Forelimb muscle (tissue), 1 donor: ENCODE results near the gene HAO2. TPM values are rescaled to one million over a fixed set of nuclear protein-coding genes. Genes with fewer than 3 reads are reported as not detected.

ENCODE experiments used
- DNase-seq: peaks from one replicate; pipeline ENCODE4 v3.0.0-alpha.2; 2013; ENCODE audit warnings: low read depth
- polyA plus RNA-seq: library from polyadenylated mRNA; unstranded; fragments of 120-200 nt; gene quantifications from one replicate; pipeline ENCODE4 v1.2.1, GENCODE V29; 2013; ENCODE audit not compliant: insufficient read length

HAO2 gene
- polyA plus RNA-seq, 1 donor = 0.14 TPM

DNA sequence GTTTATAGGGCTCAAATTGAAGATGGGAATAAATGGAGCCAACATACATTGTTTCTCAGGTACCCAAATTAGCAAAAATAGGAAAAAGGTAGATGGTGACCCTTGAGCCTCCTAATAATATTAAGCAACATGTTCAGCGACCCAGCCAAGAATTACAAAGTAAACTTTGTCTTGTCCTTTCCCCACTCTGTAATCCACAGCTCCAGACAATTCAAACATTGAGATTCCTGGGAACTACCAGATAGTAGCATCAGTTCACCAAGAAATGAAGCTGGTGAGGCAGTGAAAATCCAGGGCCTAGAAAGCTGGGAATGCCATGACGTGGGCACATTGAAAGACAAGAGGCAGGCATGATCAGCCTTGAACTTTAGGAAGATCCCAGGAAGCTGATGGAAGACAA lies 11.7 kb downstream of the HAO2 start:
- no peak for DNase-seq

DNA sequence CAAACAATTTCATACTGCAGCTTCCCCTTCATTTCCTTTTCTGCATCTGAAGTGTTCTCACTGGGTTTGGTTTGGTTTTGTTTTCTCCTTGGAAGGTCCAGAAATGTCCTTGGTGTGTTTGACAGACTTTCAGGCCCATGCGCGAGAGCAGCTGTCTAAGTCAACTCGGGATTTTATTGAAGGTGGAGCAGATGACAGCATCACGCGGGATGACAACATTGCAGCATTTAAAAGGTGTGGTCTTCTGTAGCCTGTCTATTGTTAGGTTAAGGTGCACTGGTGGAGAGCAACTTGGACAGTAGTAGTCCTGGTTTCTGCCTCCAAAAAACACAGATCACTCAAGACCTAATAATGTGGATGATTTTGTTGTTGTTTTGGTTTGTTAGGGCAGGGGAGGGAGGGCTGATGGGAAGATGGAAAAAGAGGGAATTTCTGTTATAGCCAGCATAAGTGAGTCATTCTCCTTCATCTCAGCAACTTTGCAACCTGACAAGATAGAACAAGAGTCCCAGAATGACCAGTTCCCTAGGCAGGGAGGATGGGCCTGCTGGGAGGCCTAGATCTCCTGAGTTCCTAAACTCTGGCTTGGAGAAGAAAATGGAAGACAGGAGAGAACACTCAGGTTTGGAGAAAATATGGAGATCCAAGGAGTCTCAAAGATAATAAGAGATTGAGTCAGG lies 12.5 kb downstream of the HAO2 start:
- DNase-seq = no peak

- no peak for DNase-seq
Measured at GRCh38 chr1:119384591-119384990, 16.0 kb downstream of the HAO2 start.

DNA sequence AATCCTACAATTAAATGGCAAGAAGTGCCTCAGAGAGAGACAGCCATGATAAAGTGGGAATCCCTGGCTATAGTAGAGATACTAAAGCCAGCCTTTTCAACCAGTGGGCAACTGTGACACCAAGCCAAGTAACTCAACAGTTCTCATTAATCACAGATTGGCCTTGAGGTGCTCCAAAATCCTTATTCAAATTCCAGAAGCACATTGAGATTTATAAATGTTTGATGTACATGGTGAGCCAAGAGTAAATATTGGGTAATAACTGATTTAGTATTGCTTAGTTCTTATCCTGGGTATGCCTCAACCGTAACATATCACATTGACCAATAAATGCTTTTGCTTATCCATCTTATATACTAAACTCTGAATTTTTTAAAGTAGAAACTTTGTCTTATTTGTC lies 17.1 kb downstream of the HAO2 start:
- no peak for DNase-seq

DNA sequence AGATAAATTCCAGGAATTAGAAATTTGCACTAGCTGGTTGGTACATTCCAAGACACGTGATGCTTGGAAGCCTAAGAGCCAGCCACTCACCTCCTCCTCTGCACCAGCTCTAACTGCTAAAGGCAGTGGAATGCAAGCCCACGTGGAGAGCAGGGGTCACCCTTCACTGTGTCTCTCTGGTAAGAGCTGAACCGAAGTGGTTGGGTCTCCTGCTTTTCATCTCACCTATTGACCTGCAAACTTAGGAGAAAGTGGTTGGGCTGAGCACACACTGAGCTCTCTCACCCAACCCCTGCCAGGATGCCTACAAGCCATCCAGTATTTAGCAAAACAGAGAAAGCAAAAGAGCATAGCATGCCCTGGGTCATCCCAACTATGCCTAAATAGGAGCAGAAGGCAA lies 19.3 kb downstream of the HAO2 start:
- DNase-seq = no peak

DNA sequence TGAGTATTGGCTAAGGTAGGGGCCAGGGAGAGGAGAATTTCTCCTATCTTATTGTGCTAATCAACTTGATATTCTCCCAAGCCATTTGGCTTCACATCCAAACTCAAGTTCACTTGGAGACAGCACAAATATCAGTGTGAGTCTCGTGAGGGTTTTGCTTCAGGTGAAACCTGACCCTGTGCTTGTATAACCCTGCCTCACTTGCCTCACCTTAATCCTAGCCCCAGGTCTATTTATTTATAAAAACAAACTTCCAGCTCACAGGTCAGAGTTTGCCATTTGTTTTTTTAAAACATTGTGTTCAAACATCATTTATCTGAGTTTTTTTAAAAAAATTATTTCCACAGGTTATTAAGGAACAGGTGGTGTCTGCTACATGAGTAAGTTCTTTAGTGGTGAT lies 19.9 kb downstream of the HAO2 start:
- DNase-seq = no peak

GRCh38 chr1:119390526-119390925 lies 21.9 kb downstream of the HAO2 start:
- no peak for DNase-seq

GRCh38 chr1:119391749-119392148 lies 23.2 kb downstream of the HAO2 start:
- DNase-seq = no peak

GRCh38 chr1:119394085-119394484 lies 25.5 kb downstream of the HAO2 start:
- DNase-seq = no peak

DNA sequence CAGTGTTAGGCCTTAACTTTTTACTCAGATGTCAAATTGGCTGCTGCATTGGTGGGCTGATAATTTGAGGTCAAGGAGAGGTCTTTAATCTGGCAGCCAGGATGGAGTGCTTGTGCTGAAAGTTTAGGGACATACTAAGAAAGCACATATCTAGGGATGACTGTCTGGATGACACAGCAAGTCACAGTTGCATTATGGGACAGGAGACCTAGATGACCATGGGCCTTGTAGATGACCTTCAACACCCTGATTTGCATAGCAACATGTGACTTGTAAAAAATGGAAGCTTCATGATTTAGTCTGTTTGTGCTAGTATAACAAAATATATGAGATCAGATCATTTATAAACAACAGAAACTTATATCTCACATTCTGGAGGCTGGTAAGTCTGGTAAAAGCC lies 28.4 kb downstream of the HAO2 start:
- DNase-seq = no peak

DNA sequence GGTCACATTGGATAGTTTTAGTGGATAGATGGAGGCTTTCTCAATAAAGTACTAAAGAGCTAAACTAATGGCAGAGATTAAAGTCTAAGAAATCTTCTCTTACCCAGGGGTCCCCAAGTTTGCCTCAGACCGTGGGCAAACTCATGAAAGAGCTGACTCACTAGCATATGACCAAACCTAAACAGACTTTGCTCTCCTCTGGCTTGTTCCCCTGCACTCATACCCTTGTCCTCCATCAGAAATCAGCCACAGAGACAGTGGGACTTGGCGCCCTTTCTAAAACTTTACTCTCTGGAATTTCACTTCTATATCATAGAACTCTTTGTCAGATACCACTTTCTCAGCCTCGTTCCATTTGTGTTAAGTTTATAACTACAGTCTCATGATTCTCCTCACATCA lies 29.4 kb downstream of the HAO2 start:
- no peak for DNase-seq

- DNase-seq = no peak
Measured at GRCh38 chr1:119404736-119405135, 36.2 kb downstream of the HAO2 start.

GRCh38 chr1:119409731-119410130 lies 41.1 kb downstream of the HAO2 start:
- no peak for DNase-seq

DNA sequence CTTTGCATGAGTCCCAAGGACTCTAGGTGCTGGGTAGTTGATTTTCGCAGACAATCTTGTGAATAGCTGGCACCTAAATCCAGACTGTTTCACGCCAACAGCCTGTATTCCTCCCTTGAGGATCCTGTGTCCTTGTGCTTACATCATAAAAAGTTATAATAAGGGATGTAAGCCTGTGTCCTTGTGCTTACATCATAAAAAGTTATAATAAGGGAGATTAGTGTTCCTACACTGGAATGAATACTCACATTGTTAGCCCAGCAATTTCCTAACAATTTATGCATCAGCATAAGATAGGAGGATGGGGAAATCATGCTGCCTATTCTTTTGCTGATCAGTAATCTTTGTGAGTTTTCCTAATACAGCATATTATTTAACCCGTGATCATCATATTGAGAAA lies 42.4 kb downstream of the HAO2 start:
- DNase-seq = no peak

- no peak for DNase-seq
Measured at GRCh38 chr1:119414950-119415349, 46.4 kb downstream of the HAO2 start, which contains the start of gene HSD3B2. Gene HSD3B2 (plus strand): TSS chr1:119415150. CDS start chr1:119415420, 270 bp downstream.

GRCh38 chr1:119416006-119416640 lies 47.5 kb downstream of the HAO2 start:
- DNase-seq = no peak

DNA sequence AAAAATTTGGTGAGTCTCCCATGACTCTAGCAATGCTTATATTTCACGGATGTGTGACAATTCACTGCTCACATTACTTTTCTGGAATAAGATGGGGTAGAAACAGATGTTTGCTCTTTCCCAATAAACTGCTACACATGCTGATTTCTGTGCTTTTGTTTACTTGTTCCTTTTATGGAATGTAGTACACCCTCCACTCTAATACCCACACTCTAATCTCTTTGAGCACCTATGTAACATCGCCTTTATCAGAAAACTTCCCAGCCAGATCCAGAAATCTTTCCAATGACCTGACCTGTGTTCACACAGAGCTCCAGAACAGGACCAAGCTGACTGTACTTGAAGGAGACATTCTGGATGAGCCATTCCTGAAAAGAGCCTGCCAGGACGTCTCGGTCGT lies 50.5 kb downstream of the HAO2 start:
- DNase-seq = no peak

DNA sequence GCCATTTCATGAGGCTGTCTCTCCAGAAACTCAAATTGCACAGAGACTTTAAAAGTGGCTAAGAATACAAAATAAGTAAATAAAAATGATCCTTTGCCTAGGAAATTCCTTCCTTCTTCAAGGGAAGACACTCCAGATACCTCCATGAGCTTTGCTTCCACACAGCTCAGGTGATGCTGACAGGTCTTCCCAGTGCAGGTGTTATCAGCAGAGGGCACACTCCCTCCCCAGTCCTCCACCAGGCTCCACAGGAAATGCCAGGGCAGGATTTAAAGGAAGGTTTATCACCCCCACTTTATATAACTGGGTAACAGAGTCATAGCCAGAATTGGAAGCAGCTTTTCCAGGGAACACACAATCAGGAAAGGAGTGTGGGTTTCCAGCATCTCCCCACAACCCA lies 52.1 kb downstream of the HAO2 start:
- no peak for DNase-seq

DNA sequence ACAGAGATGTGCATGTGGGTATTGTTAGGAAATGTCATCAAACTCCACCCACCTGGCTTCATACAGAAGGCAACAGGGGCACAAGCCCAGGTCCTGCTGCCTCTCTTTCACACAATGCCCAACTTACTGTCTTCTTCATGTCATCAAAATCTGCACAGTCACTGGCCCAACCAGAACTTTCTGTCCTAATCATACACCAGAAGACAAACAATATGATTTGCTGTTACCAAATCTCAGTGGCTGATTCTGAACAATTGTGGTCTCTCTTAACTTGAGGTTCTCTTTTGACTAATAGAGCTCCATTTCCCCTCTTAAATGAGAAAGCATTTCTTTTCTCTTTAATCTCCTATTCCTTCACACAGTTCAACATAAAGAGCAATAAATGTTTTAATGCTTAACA lies 54.0 kb downstream of the HAO2 start:
- no peak for DNase-seq

GRCh38 chr1:119428991-119429390 lies 60.4 kb downstream of the HAO2 start:
- no peak for DNase-seq

- no peak for DNase-seq
Measured at GRCh38 chr1:119429687-119430086, 61.1 kb downstream of the HAO2 start.

GRCh38 chr1:119430486-119430885 lies 61.9 kb downstream of the HAO2 start:
- DNase-seq = no peak

DNA sequence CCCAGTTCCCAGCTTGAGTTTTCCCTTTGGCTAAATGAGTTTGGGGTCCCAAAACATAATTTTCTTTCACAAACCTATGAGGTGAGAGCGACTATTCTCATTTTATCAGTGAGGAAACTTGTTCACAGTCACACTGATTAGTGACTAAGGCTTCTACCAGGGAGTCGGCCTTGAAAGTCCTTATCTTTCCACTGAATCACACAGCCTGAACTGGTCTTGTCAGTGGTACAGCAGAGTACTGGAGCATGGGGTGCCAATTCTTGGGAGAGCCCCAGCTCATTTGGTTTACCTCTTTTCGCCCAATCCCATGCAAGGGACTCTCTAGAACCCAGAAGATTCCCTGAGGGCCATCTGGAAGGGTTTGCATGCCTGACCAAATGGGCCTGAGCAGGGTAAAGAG lies 63.3 kb downstream of the HAO2 start:
- no peak for DNase-seq

DNA sequence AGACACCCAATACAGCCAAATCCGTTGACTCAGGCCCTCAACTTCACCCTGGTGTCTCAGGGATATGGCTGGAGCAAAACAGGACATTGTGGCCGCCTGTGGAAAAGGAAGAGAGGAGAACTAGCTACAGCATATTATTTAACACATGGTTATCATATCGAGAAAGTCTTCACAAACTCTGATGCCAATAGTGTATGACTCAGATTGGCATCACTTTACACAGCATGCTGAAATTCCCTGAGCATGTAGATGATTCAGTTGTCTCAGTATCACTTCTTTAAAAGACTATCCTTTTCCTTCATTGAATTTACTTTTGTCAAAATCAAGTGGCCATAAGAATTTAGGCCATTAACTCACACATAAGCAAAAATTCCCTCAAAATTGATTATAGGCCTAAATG lies 66.5 kb downstream of the HAO2 start:
- DNase-seq = no peak
